ENCODE measurements around the gene C2CD3.
"Not testable (repeated sequence)": the region's sequence is repeated elsewhere in the genome, so short reads cannot be mapped to it uniquely, and the experiment has no call there.

The C2CD3 gene

GRCh38 chr11:74154620-74155281 is 16.1 kb downstream of the C2CD3 start:
- DNase-seq = no peak

- no peak for DNase-seq
These were observed 17.6 kb downstream of the C2CD3 start for GRCh38 chr11:74153224-74153623.

- no peak for DNase-seq
These were observed 23.4 kb downstream of the C2CD3 start for GRCh38 chr11:74147199-74147929.

GRCh38 chr11:74144592-74144991 is 26.2 kb downstream of the C2CD3 start:
- DNase-seq = no peak

- no peak for DNase-seq
These were observed 28.2 kb downstream of the C2CD3 start for GRCh38 chr11:74142624-74143023.

- no peak for DNase-seq
These were observed 28.9 kb downstream of the C2CD3 start for GRCh38 chr11:74141908-74142307.

GRCh38 chr11:74141241-74141695 is 29.5 kb downstream of the C2CD3 start:
- no peak for DNase-seq

- not testable (repeated sequence) for DNase-seq
These were observed 30.8 kb downstream of the C2CD3 start for GRCh38 chr11:74139919-74140431.

- DNase-seq = no peak
These were observed 31.5 kb downstream of the C2CD3 start for GRCh38 chr11:74139151-74139918.

GRCh38 chr11:74138572-74138971 is 32.2 kb downstream of the C2CD3 start:
- no peak for DNase-seq

- DNase-seq = no peak
These were observed 32.8 kb downstream of the C2CD3 start for GRCh38 chr11:74138021-74138420.

- no peak for DNase-seq
These were observed 35.5 kb downstream of the C2CD3 start for GRCh38 chr11:74135127-74135840.

- no peak for DNase-seq
These were observed 36.1 kb downstream of the C2CD3 start for GRCh38 chr11:74134661-74135060.

GRCh38 chr11:74133436-74133835 is 37.4 kb downstream of the C2CD3 start:
- DNase-seq = no peak

GRCh38 chr11:74132833-74133232 is 38.0 kb downstream of the C2CD3 start:
- no peak for DNase-seq

GRCh38 chr11:74129121-74129520 is 41.7 kb downstream of the C2CD3 start:
- DNase-seq = not testable (repeated sequence)

- DNase-seq = no peak
These were observed 47.8 kb downstream of the C2CD3 start for GRCh38 chr11:74123008-74123448.

- DNase-seq = no peak
These were observed 49.0 kb downstream of the C2CD3 start for GRCh38 chr11:74121804-74122203.

GRCh38 chr11:74120260-74121035 is 50.4 kb downstream of the C2CD3 start:
- not testable (repeated sequence) for DNase-seq

GRCh38 chr11:74116719-74117118 is 54.1 kb downstream of the C2CD3 start:
- DNase-seq = no peak

- no peak for DNase-seq
These were observed 57.9 kb downstream of the C2CD3 start for GRCh38 chr11:74112877-74113276.

- DNase-seq = no peak
These were observed 64.7 kb downstream of the C2CD3 start for GRCh38 chr11:74106124-74106523.

Data from OCI-M1 (cell line).